HepG2 (cell line): ENCODE measurements around the gene MIA2. TPM values are rescaled to one million over a fixed set of nuclear protein-coding genes. Genes with fewer than 3 reads are reported as not detected.
A peak's percentile ranks its signal among the peaks of the same experiment; 100 is the strongest.

Experiments used
- CCAR2 ChIP-seq: fragments of 200-400 bp; formaldehyde crosslinking; optimal IDR thresholded peaks from 2 replicates; pipeline ENCODE3; 2018; ENCODE audit warnings: low read depth, mild to moderate bottlenecking, low read length, moderate library complexity
- CENPT ChIP-seq: sonication (generic); formaldehyde crosslinking; IDR thresholded peaks from 2 replicates; pipeline ENCODE4 v1.8.0; 2022; ENCODE audit warnings: low read depth, mild to moderate bottlenecking, moderate library complexity, missing genetic modification reagents
- FOXC1 ChIP-seq: sonication (generic); formaldehyde crosslinking; IDR thresholded peaks from 2 replicates; pipeline ENCODE4 v1.8.0; 2022; ENCODE audit warnings: mild to moderate bottlenecking, missing genetic modification reagents, borderline replicate concordance
- GFI1 ChIP-seq: sonication (generic); formaldehyde crosslinking; IDR thresholded peaks from 2 replicates; pipeline ENCODE4 v1.5.0; 2020; ENCODE audit warnings: missing genetic modification reagents, mild to moderate bottlenecking, borderline replicate concordance
- GTF3A ChIP-seq: sonication (generic); formaldehyde crosslinking; conservative IDR thresholded peaks from 2 replicates; pipeline ENCODE4 v1.4.0; 2020; ENCODE audit warnings: mild to moderate bottlenecking, missing genetic modification reagents
- HCFC1 ChIP-seq: fragments of 150-350 bp; IDR thresholded peaks from 2 replicates; pipeline ENCODE4 v1.6.1; 2014; ENCODE audit warnings: low read depth, low read length
- HMG20B ChIP-seq: conservative IDR thresholded peaks from 2 replicates; pipeline ENCODE4 v1.6.1; 2016; ENCODE audit warnings: missing genetic modification reagents, missing compliant biosample characterization
- NFE2L1 ChIP-seq: sonication (generic); formaldehyde crosslinking; IDR thresholded peaks from 2 replicates; pipeline ENCODE4 v1.4.0; 2020; ENCODE audit warnings: missing genetic modification reagents, mild to moderate bottlenecking, borderline replicate concordance
- RFXAP ChIP-seq: sonication (generic); formaldehyde crosslinking; IDR thresholded peaks from 2 replicates; pipeline ENCODE4 v1.4.0; 2020; ENCODE audit warnings: missing genetic modification reagents, borderline replicate concordance
- SNAPC2 ChIP-seq: sonication (generic); formaldehyde crosslinking; IDR thresholded peaks from 2 replicates; pipeline ENCODE4 v1.8.1; 2022; ENCODE audit warnings: mild to moderate bottlenecking, missing genetic modification reagents
- TARDBP ChIP-seq: sonication (generic); formaldehyde crosslinking; IDR thresholded peaks from 2 replicates; pipeline ENCODE4 v1.8.0; 2022; ENCODE audit warnings: mild to moderate bottlenecking, missing genetic modification reagents
- ZC3H13 ChIP-seq: sonication (generic); formaldehyde crosslinking; IDR thresholded peaks from 2 replicates; pipeline ENCODE4 v1.8.1; 2023; ENCODE audit warnings: mild to moderate bottlenecking, missing genetic modification reagents, moderate library complexity
- ZC3H4 ChIP-seq: sonication (generic); formaldehyde crosslinking; IDR thresholded peaks from 2 replicates; pipeline ENCODE4 v1.4.0; 2020; ENCODE audit warnings: missing genetic modification reagents, borderline replicate concordance
- ZNF180 ChIP-seq: sonication (generic); formaldehyde crosslinking; IDR thresholded peaks from 2 replicates; pipeline ENCODE4 v1.4.0; 2020; ENCODE audit warnings: low read depth, missing genetic modification reagents, borderline replicate concordance
- ZNF446 ChIP-seq: sonication (generic); formaldehyde crosslinking; IDR thresholded peaks from 2 replicates; pipeline ENCODE4 v1.5.0; 2020; ENCODE audit warnings: mild to moderate bottlenecking, missing genetic modification reagents
- ZNF530 ChIP-seq: sonication (generic); formaldehyde crosslinking; IDR thresholded peaks from 2 replicates; pipeline ENCODE4 v1.5.0; 2020; ENCODE audit warnings: low read depth, mild to moderate bottlenecking, missing genetic modification reagents
- ZNF644 ChIP-seq: IDR thresholded peaks from 2 replicates; pipeline ENCODE4 v1.6.1; 2016; ENCODE audit warnings: low read depth
- ZNF7 ChIP-seq: IDR thresholded peaks from 2 replicates; pipeline ENCODE4 v1.6.1; 2016; ENCODE audit warnings: missing biosample characterization, missing genetic modification reagents
- ZSCAN12 ChIP-seq: sonication (generic); formaldehyde crosslinking; IDR thresholded peaks from 2 replicates; pipeline ENCODE4 v1.9.0; 2021; ENCODE audit warnings: mild to moderate bottlenecking, missing genetic modification reagents
- ZSCAN25 ChIP-seq: sonication (generic); formaldehyde crosslinking; IDR thresholded peaks from 2 replicates; pipeline ENCODE4 v1.8.0; 2022; ENCODE audit warnings: mild to moderate bottlenecking, missing genetic modification reagents
- polyA plus RNA-seq, 8 experiments: library from polyadenylated mRNA; depleted of rRNA in 3 of 8; stranded (reverse) in 7 of 8; unstranded in 1 of 8; fragments of >200 nt; fragmentation: Illumina TruSeq in 4 of 8; extraction: Trizol in 4 of 8; gene quantifications; 2 replicates each; pipeline versions ENCODE4 v1.2.1 to v1.2.3, GENCODE V29; 2011 to 2016; ENCODE audit warnings: low read depth in 4 of 8, missing spikeins in 1 of 8, mixed read lengths in 1 of 8; ENCODE audit not compliant: insufficient read depth in 1 of 8
- total RNA-seq, 5 experiments: library from RNA; depleted of rRNA; stranded (reverse); fragments of >200 nt; fragmentation: Illumina TruSeq; extraction: Trizol; gene quantifications; 2 replicates each; pipeline ENCODE4 v1.2.3, GENCODE V29; 2016; ENCODE audit warnings: low read depth in 1 of 5
- TF ChIP-seq, protein P1 (sequence below): sonication (generic); formaldehyde crosslinking; IDR thresholded peaks from 2 replicates; pipeline ENCODE4 v1.5.0; 2020; ENCODE audit warnings: mild to moderate bottlenecking, missing genetic modification reagents, borderline replicate concordance
- TF ChIP-seq, protein P2 (sequence below): IDR thresholded peaks from 2 replicates; pipeline ENCODE4 v1.6.1; 2016; ENCODE audit warnings: mild to moderate bottlenecking, missing biosample characterization, missing genetic modification reagents
- TF ChIP-seq, protein P3 (sequence below): sonication (generic); formaldehyde crosslinking; IDR thresholded peaks from 2 replicates; pipeline ENCODE4 v1.5.1; 2020; ENCODE audit warnings: missing genetic modification reagents, mild to moderate bottlenecking, borderline replicate concordance
- TF ChIP-seq, protein P4 (sequence below): sonication (generic); formaldehyde crosslinking; IDR thresholded peaks from 2 replicates; pipeline ENCODE4 v1.5.0; 2020; ENCODE audit warnings: mild to moderate bottlenecking, missing genetic modification reagents

The MIA2 gene
- total and polyA plus RNA-seq, 2 of the 13 experiments (the other 11 are each of a cell fraction or from before 2014, with no cell fraction given), result 134 to 158 TPM

DNA sequence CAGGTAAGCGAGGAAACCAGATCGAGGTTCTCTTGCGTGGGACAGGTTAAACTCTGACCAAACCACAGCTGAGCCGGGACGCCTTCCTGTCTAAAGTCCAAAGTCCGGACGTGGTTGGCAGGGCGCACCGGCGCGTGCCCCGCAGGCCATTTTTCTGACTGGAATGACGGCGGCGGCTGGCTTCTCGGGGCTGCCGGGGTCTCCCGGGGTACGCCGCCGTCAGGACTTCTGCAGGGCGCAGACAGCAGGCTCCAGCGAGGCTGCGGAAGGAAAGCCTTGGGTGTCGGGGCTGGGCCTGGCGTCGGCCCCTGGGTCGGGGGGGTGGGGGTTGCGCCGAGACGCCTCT, 32.8 kb downstream of the MIA2 start (continued):
- TF ChIP-seq, protein P1, sequence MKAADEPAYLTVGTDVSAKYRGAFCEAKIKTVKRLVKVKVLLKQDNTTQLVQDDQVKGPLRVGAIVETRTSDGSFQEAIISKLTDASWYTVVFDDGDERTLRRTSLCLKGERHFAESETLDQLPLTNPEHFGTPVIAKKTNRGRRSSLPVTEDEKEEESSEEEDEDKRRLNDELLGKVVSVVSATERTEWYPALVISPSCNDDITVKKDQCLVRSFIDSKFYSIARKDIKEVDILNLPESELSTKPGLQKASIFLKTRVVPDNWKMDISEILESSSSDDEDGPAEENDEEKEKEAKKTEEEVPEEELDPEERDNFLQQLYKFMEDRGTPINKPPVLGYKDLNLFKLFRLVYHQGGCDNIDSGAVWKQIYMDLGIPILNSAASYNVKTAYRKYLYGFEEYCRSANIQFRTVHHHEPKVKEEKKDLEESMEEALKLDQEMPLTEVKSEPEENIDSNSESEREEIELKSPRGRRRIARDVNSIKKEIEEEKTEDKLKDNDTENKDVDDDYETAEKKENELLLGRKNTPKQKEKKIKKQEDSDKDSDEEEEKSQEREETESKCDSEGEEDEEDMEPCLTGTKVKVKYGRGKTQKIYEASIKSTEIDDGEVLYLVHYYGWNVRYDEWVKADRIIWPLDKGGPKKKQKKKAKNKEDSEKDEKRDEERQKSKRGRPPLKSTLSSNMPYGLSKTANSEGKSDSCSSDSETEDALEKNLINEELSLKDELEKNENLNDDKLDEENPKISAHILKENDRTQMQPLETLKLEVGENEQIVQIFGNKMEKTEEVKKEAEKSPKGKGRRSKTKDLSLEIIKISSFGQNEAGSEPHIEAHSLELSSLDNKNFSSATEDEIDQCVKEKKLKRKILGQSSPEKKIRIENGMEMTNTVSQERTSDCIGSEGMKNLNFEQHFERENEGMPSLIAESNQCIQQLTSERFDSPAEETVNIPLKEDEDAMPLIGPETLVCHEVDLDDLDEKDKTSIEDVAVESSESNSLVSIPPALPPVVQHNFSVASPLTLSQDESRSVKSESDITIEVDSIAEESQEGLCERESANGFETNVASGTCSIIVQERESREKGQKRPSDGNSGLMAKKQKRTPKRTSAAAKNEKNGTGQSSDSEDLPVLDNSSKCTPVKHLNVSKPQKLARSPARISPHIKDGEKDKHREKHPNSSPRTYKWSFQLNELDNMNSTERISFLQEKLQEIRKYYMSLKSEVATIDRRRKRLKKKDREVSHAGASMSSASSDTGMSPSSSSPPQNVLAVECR, result peak; percentile 94
- TF ChIP-seq CENPT (peak; percentile 88; the same call in 1 of the 2 replicates), GFI1 (CRISPR knock-in tag) (peak; percentile 97), ZNF180 (CRISPR knock-in tag) (peak; percentile 96; the same call in 1 of the 2 replicates), ZNF446 (CRISPR knock-in tag) (0 out of 2 replicates have a peak, but pooled peaks have one; percentile 51), CCAR2 (peak; percentile 87), RFXAP (CRISPR knock-in tag) (peak; percentile 83), HMG20B (CRISPR knock-in tag) (peak; percentile 92), HCFC1 (0 out of 2 replicates have a peak, but pooled peaks have one; percentile 9), TARDBP (CRISPR knock-in tag) (peak; percentile 93), ZC3H4 (CRISPR knock-in tag) (no peak), ZSCAN12 (peak; percentile 96; the same call in 1 of the 2 replicates), ZSCAN25 (CRISPR knock-in tag) (peak; percentile 80), FOXC1 (CRISPR knock-in tag) (peak; percentile 99), NFE2L1 (CRISPR knock-in tag) (peak; percentile 29; the same call in 1 of the 2 replicates), ZNF644 (CRISPR knock-in tag) (peak; percentile 99), ZC3H13 (CRISPR knock-in tag) (peak; percentile 82; the same call in 1 of the 2 replicates), ZNF530 (CRISPR knock-in tag) (peak; percentile 2; the same call in 1 of the 2 replicates), ZNF7 (CRISPR knock-in tag) (no peak), SNAPC2 (CRISPR knock-in tag) (no peak), GTF3A (CRISPR knock-in tag) (peak; percentile 90; the same call in 1 of the 2 replicates)
- TF ChIP-seq, protein P2, sequence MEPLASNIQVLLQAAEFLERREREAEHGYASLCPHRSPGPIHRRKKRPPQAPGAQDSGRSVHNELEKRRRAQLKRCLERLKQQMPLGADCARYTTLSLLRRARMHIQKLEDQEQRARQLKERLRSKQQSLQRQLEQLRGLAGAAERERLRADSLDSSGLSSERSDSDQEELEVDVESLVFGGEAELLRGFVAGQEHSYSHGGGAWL, result peak; percentile 90
- TF ChIP-seq, protein P3, sequence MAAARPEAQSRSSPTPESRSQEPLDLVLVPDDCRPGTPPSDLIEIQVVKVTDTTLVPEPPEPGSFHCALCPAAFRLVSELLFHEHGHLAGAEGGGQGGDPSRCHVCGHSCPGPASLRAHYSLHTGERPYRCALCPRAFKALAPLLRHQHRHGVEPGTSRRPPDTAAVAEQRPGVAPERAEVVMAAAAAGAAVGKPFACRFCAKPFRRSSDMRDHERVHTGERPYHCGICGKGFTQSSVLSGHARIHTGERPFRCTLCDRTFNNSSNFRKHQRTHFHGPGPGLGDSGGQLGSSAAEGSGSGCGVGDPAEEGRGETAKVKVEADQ (CRISPR knock-in tag), result 0 out of 2 replicates have a peak, but pooled peaks have one; percentile 79
- TF ChIP-seq, protein P4, sequence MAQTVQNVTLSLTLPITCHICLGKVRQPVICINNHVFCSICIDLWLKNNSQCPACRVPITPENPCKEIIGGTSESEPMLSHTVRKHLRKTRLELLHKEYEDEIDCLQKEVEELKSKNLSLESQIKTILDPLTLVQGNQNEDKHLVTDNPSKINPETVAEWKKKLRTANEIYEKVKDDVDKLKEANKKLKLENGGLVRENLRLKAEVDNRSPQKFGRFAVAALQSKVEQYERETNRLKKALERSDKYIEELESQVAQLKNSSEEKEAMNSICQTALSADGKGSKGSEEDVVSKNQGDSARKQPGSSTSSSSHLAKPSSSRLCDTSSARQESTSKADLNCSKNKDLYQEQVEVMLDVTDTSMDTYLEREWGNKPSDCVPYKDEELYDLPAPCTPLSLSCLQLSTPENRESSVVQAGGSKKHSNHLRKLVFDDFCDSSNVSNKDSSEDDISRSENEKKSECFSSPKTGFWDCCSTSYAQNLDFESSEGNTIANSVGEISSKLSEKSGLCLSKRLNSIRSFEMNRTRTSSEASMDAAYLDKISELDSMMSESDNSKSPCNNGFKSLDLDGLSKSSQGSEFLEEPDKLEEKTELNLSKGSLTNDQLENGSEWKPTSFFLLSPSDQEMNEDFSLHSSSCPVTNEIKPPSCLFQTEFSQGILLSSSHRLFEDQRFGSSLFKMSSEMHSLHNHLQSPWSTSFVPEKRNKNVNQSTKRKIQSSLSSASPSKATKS, result no peak
